Stimulated activated naive CD4-positive, alpha-beta T cell treated with Interleukin-2 at 50 U/mL for 16 hours (primary cell): Measurements from ENCODE around the gene UBR7.
A peak's percentile ranks its signal among the peaks of the same experiment; 100 is the strongest.
"Not testable (repeated sequence)": the region's sequence is repeated elsewhere in the genome, so short reads cannot be mapped to it uniquely, and the experiment has no call there.

ENCODE experiments used
- DNase-seq: peaks from one replicate; lab custom pipeline; 2025; lab: John Stamatoyannopoulos, UW

Gene UBR7

GRCh38 chr14:93195316-93195999, 11.6 kb upstream of the UBR7 start:
- DNase-seq: no peak

GRCh38 chr14:93199031-93199430, 8.0 kb upstream of the UBR7 start:
- DNase-seq: no peak

- DNase-seq: no peak
Measured at GRCh38 chr14:93200553-93200952, 6.5 kb upstream of the UBR7 start.

- no peak for DNase-seq
Measured at GRCh38 chr14:93201155-93201704, 5.8 kb upstream of the UBR7 start.

- no peak for DNase-seq
Measured at GRCh38 chr14:93207468-93208308, 632 bp downstream of the UBR7 start.

GRCh38 chr14:93212432-93212831, 5.4 kb downstream of the UBR7 start:
- DNase-seq: no peak

- no peak for DNase-seq
Measured at GRCh38 chr14:93214598-93214997, 7.5 kb downstream of the UBR7 start.

GRCh38 chr14:93219103-93219726, 12.2 kb downstream of the UBR7 start:
- DNase-seq: peak; percentile 16

GRCh38 chr14:93220509-93220908, 13.5 kb downstream of the UBR7 start:
- no peak for DNase-seq

GRCh38 chr14:93223565-93223964, 16.5 kb downstream of the UBR7 start:
- no peak for DNase-seq

- no peak for DNase-seq
Measured at GRCh38 chr14:93228550-93228949, 21.5 kb downstream of the UBR7 start.

- no peak for DNase-seq
Measured at GRCh38 chr14:93230539-93230938, 23.5 kb downstream of the UBR7 start.

GRCh38 chr14:93231129-93231979, 24.3 kb downstream of the UBR7 start:
- DNase-seq: no peak

GRCh38 chr14:93232159-93232558, 25.1 kb downstream of the UBR7 start:
- DNase-seq: no peak

- not testable (repeated sequence) for DNase-seq
Measured at GRCh38 chr14:93233078-93233477, 26.0 kb downstream of the UBR7 start.

GRCh38 chr14:93234798-93235197, 27.7 kb downstream of the UBR7 start:
- no peak for DNase-seq

- no peak for DNase-seq
Measured at GRCh38 chr14:93239869-93240677, 33.0 kb downstream of the UBR7 start.

GRCh38 chr14:93240678-93241000, 33.6 kb downstream of the UBR7 start:
- DNase-seq: no peak

- DNase-seq: no peak
Measured at GRCh38 chr14:93245764-93246420, 38.8 kb downstream of the UBR7 start.

GRCh38 chr14:93246534-93246933, 39.5 kb downstream of the UBR7 start:
- no peak for DNase-seq
